IMR-90 (cell line): Measurements from ENCODE around the gene PHF3. TPM values are rescaled to one million over a fixed set of nuclear protein-coding genes. Genes with fewer than 3 reads are reported as not detected.

Source experiments
- ATAC-seq: fragments of 200-7000 bp; cut with Tn5 transposase; 2 replicates; pipeline ENCODE4 v1.9.1; 2020; ENCODE audit warnings: low read depth, mild to moderate bottlenecking, moderate library complexity
- BruUV-seq: library from RNA; stranded (reverse); fragments of 400-500 nt; replicated peaks from 2 replicates; lab custom pipeline; 2021; lab: Mats Ljungman, UMichigan
- CTCF ChIA-PET: fragments of 300-600 bp; formaldehyde crosslinking; extraction: SDS; loops from one replicate; lab custom pipeline; 2021; ENCODE audit warnings: antibody characterized with exemption; lab: Yijun Ruan, JAX
- POLR2A ChIA-PET: fragments of 300-600 bp; sonication (Branson Sonifier 250); formaldehyde crosslinking; loops from one replicate; lab custom pipeline; 2022; ENCODE audit warnings: antibody characterized with exemption; ENCODE audit not compliant: unreplicated experiment; lab: Charles Lee
- DNase-seq: peaks from one replicate; pipeline ENCODE4 v3.0.0; 2013
- H2AFZ ChIP-seq: replicated peaks from 2 replicates; pipeline ENCODE3; 2013; ENCODE audit warnings: low read length, mild to moderate bottlenecking; ENCODE audit not compliant: poor library complexity
- H2AK5ac ChIP-seq: 2 replicates; pipeline ENCODE4 v1.6.1; 2013; ENCODE audit warnings: low read depth, low read length, inconsistent platforms
- H2AK9ac ChIP-seq: replicated peaks from 2 replicates; pipeline ENCODE3; 2013; ENCODE audit warnings: mild to moderate bottlenecking, low read depth, low read length, moderate library complexity; ENCODE audit not compliant: poor library complexity
- H2BK120ac ChIP-seq: 2 replicates; pipeline ENCODE4 v1.6.1; 2013; ENCODE audit warnings: low read depth, low read length, inconsistent platforms
- H2BK15ac ChIP-seq: 3 replicates; pipeline ENCODE4 v1.6.1; 2013; ENCODE audit warnings: low read depth, low read length, inconsistent platforms
- H2BK20ac ChIP-seq: 2 replicates; pipeline ENCODE4 v1.6.1; 2013; ENCODE audit warnings: low read depth, mild to moderate bottlenecking, inconsistent platforms, low read length, moderate library complexity
- H2BK5ac ChIP-seq: 2 replicates; pipeline ENCODE4 v1.6.1; 2013; ENCODE audit warnings: mild to moderate bottlenecking, low read depth, low read length, inconsistent platforms; ENCODE audit not compliant: poor library complexity, severe bottlenecking
- H3K14ac ChIP-seq: replicated peaks from 2 replicates; pipeline ENCODE4 v1.6.1; 2013; ENCODE audit warnings: low read depth, low read length, inconsistent platforms
- H3K18ac ChIP-seq: 2 replicates; pipeline ENCODE4 v1.6.1; 2013; ENCODE audit warnings: low read depth, low read length, control low read depth
- H3K23ac ChIP-seq: 2 replicates; pipeline ENCODE4 v1.6.1; 2013; ENCODE audit warnings: low read depth, low read length, inconsistent platforms
- H3K27ac ChIP-seq: 2 replicates; pipeline ENCODE4 v1.5.1; 2013; ENCODE audit warnings: mild to moderate bottlenecking, control low read depth, low read length; ENCODE audit not compliant: insufficient read depth
- H3K27me3 ChIP-seq: 2 replicates; pipeline ENCODE4 v1.6.1; 2013; ENCODE audit warnings: low read length; ENCODE audit not compliant: control insufficient read depth, insufficient read depth
- H3K36me3 ChIP-seq: 2 replicates; pipeline ENCODE4 v1.6.1; 2013; ENCODE audit warnings: low read length, mixed read lengths; ENCODE audit not compliant: control insufficient read depth, insufficient read depth
- H3K4ac ChIP-seq: 2 replicates; pipeline ENCODE4 v1.6.1; 2013; ENCODE audit warnings: low read depth, low read length, inconsistent platforms
- H3K4me1 ChIP-seq: 2 replicates; pipeline ENCODE4 v1.6.1; 2013; ENCODE audit warnings: low read length, mixed read lengths; ENCODE audit not compliant: control insufficient read depth, insufficient read depth
- H3K4me2 ChIP-seq: 2 replicates; pipeline ENCODE4 v1.6.1; 2013; ENCODE audit warnings: low read depth, mild to moderate bottlenecking, control low read depth, low read length, moderate library complexity
- H3K4me3 ChIP-seq: 2 replicates; pipeline ENCODE4 v1.5.1; 2013; ENCODE audit warnings: low read depth, mild to moderate bottlenecking, control low read depth, low read length, moderate library complexity; ENCODE audit not compliant: insufficient read depth
- H3K56ac ChIP-seq: 2 replicates; pipeline ENCODE4 v1.6.1; 2013; ENCODE audit warnings: low read length, inconsistent platforms; ENCODE audit not compliant: insufficient read depth; ENCODE audit errors: extremely low read depth
- H3K79me1 ChIP-seq, 2 experiments: 2 replicates each; pipeline ENCODE4 v1.6.1; 2013; ENCODE audit warnings: low read length in 2 of 2, inconsistent platforms in 1 of 2, low read depth in 1 of 2
- H3K9ac ChIP-seq: 2 replicates; pipeline ENCODE4 v1.6.1; 2013; ENCODE audit warnings: low read depth, low read length, control low read depth
- H3K9me1 ChIP-seq: 2 replicates; pipeline ENCODE4 v1.6.1; 2013; ENCODE audit warnings: low read length, inconsistent platforms; ENCODE audit not compliant: insufficient read depth
- H3K9me3 ChIP-seq: 2 replicates; pipeline ENCODE4 v1.6.1; 2013; ENCODE audit warnings: low read length; ENCODE audit not compliant: control insufficient read depth, insufficient read depth
- H4K20me1 ChIP-seq: 2 replicates; pipeline ENCODE4 v1.6.1; 2013; ENCODE audit warnings: low read length, inconsistent platforms; ENCODE audit not compliant: insufficient read depth
- H4K5ac ChIP-seq: 2 replicates; pipeline ENCODE4 v1.6.1; 2013; ENCODE audit warnings: mild to moderate bottlenecking, low read depth, low read length, control low read depth
- H4K8ac ChIP-seq, 2 experiments: 2 replicates each; pipeline ENCODE4 v1.6.1; 2013; ENCODE audit warnings: low read depth in 2 of 2, low read length in 2 of 2, control low read depth in 1 of 2, inconsistent platforms in 1 of 2
- H4K91ac ChIP-seq: 2 replicates; pipeline ENCODE4 v1.6.1; 2013; ENCODE audit warnings: low read depth, low read length, inconsistent platforms; ENCODE audit not compliant: insufficient read depth
- BHLHE40 ChIP-seq: fragments of 150-350 bp; IDR thresholded peaks from 2 replicates; pipeline ENCODE4 v1.6.1; 2016; ENCODE audit warnings: mild to moderate bottlenecking, low read depth, low read length
- CEBPB ChIP-seq: IDR thresholded peaks from 2 replicates; pipeline ENCODE4 v1.6.1; 2012; ENCODE audit warnings: low read depth, low read length, improper control_type of control experiment
- ELK1 ChIP-seq: fragments of 150-350 bp; IDR thresholded peaks from 2 replicates; pipeline ENCODE4 v1.6.1; 2016; ENCODE audit warnings: low read depth, mild to moderate bottlenecking, low read length, moderate library complexity, borderline replicate concordance
- MAFK ChIP-seq: IDR thresholded peaks from 2 replicates; pipeline ENCODE4 v1.6.1; 2012; ENCODE audit warnings: low read depth, low read length, improper control_type of control experiment
- NFE2L2 ChIP-seq: fragments of 150-350 bp; IDR thresholded peaks from 2 replicates; pipeline ENCODE4 v1.6.1; 2016; ENCODE audit warnings: low read depth, mild to moderate bottlenecking, low read length
- POLR2A ChIP-seq: IDR thresholded peaks from 2 replicates; pipeline ENCODE4 v1.6.1; 2012; ENCODE audit warnings: mild to moderate bottlenecking, low read depth, low read length
- RCOR1 ChIP-seq: IDR thresholded peaks from 2 replicates; pipeline ENCODE4 v1.6.1; 2012; ENCODE audit warnings: mild to moderate bottlenecking, low read length, improper control_type of control experiment; ENCODE audit not compliant: insufficient replicate concordance
- RFX5 ChIP-seq: IDR thresholded peaks from 2 replicates; pipeline ENCODE4 v1.8.0; 2012; ENCODE audit warnings: low read depth, mild to moderate bottlenecking, low read length, moderate library complexity
- SMC3 ChIP-seq: fragments of 150-350 bp; IDR thresholded peaks from 2 replicates; pipeline ENCODE4 v1.6.1; 2016; ENCODE audit warnings: low read depth, mild to moderate bottlenecking, antibody characterized with exemption, low read length, moderate library complexity
- USF2 ChIP-seq: fragments of 150-350 bp; IDR thresholded peaks from 2 replicates; pipeline ENCODE4 v1.6.1; 2017; ENCODE audit warnings: mild to moderate bottlenecking, antibody characterized with exemption, low read length, low read depth
- WGBS, 2 experiments: methylation state at CpG; one replicate each; pipeline versions ENCODE4 v1.1.5 to v1.1.7; 2013; ENCODE audit warnings: missing lambda C conversion rate in 2 of 2; ENCODE audit not compliant: insufficient read length in 1 of 2; ENCODE audit errors: extremely low coverage in 2 of 2; 5-methylcytosine and 5-hydroxymethylcytosine counted together
- dilution Hi-C: fragments of 300-500 bp; cut with HindIII; formaldehyde crosslinking; loops from one replicate; pipeline ENCODE4 v1.14.3; 2018; ENCODE audit warnings: low sequenced_read_pairs; ENCODE audit not compliant: unreplicated experiment
- in situ Hi-C: fragments of 300-500 bp; cut with MboI; formaldehyde crosslinking; loops from 3 replicates; pipeline ENCODE4 v1.14.3; 2019; ENCODE audit warnings: low sequenced_read_pairs, inconsistent platforms, mixed read lengths
- intact Hi-C: fragments of 100-400 bp; cut with micrococcal nuclease; formaldehyde crosslinking; loops from 2 replicates; pipeline ENCODE4 v1.10.0; 2022
- polyA plus RNA-seq, 3 experiments: library from polyadenylated mRNA; depleted of rRNA; stranded (reverse); fragments of >200 nt; gene quantifications; 2 replicates each; pipeline ENCODE4 v1.2.3, GENCODE V29; 2012; ENCODE audit warnings: low replicate concordance in 1 of 3
- total RNA-seq: library from RNA; depleted of rRNA; stranded (reverse); fragments of >200 nt; gene quantifications from 2 replicates; pipeline ENCODE4 v1.2.3, GENCODE V29; 2012
- TF ChIP-seq, protein P1 (sequence below): conservative IDR thresholded peaks from 2 replicates; pipeline ENCODE4 v1.5.1; 2012; ENCODE audit warnings: mild to moderate bottlenecking, low read depth, low read length, improper control_type of control experiment

The PHF3 gene
- total and polyA plus RNA-seq, 2 of the 4 experiments (the other 2 are of a cell fraction): 5.6 to 27.8 TPM

GRCh38 chr6:63675138-63675537, 39.5 kb downstream of the PHF3 start:
- TF ChIP-seq RFX5 (no peak), ELK1 (no peak), CEBPB (no peak), RCOR1 (no peak), BHLHE40 (no peak), NFE2L2 (no peak), MAFK (no peak), USF2 (no peak), POLR2A (no peak), SMC3 (no peak)
- TF ChIP-seq, protein P1, sequence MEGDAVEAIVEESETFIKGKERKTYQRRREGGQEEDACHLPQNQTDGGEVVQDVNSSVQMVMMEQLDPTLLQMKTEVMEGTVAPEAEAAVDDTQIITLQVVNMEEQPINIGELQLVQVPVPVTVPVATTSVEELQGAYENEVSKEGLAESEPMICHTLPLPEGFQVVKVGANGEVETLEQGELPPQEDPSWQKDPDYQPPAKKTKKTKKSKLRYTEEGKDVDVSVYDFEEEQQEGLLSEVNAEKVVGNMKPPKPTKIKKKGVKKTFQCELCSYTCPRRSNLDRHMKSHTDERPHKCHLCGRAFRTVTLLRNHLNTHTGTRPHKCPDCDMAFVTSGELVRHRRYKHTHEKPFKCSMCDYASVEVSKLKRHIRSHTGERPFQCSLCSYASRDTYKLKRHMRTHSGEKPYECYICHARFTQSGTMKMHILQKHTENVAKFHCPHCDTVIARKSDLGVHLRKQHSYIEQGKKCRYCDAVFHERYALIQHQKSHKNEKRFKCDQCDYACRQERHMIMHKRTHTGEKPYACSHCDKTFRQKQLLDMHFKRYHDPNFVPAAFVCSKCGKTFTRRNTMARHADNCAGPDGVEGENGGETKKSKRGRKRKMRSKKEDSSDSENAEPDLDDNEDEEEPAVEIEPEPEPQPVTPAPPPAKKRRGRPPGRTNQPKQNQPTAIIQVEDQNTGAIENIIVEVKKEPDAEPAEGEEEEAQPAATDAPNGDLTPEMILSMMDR: no peak

More at GRCh38 chr6:63675138-63675537, 39.5 kb downstream of the PHF3 start:
- H3K18ac ChIP-seq: no peak overlapping the region
- no peak for ATAC-seq
- no peak overlapping the region for H3K9ac ChIP-seq
- H4K91ac ChIP-seq: no peak overlapping the region
- no peaks in the 10 kb centered on the region for H3K27me3 ChIP-seq
- H4K20me1 ChIP-seq: peaks cover 32% of the 10 kb centered on the region
- no peak overlapping the region for H3K4me2 ChIP-seq
- no peak overlapping the region for H2BK120ac ChIP-seq
- peaks cover 2% of the 10 kb centered on the region; the same call in 1 of the 2 replicates for H3K9me1 ChIP-seq
- H2AK5ac ChIP-seq: no peak overlapping the region
- H3K4me1 ChIP-seq: peaks cover 3% of the 10 kb centered on the region; the same call in 1 of the 2 replicates
- H2AFZ ChIP-seq: no peak overlapping the region
- DNase-seq: no peak
- no peak overlapping the region for H4K8ac ChIP-seq
- H2AK9ac ChIP-seq: no peak overlapping the region
- H2BK20ac ChIP-seq: no peak overlapping the region
- BruUV-seq: no TSS peak
- H3K27ac ChIP-seq: no peak overlapping the region
- H3K4ac ChIP-seq: no peak overlapping the region
- intact Hi-C loops: no loop called here
- H3K9me3 ChIP-seq: no peaks in the 10 kb centered on the region
- no peak overlapping the region for H3K23ac ChIP-seq
- CTCF ChIA-PET: no interaction called here
- no peak overlapping the region for H3K4me3 ChIP-seq
- peaks cover 22 to 58% of the 10 kb centered on the region in 2 experiments for H3K79me1 ChIP-seq
- dilution Hi-C loops: no loop called here
- no peak overlapping the region for H4K5ac ChIP-seq
- H2BK5ac ChIP-seq: no peak overlapping the region
- in situ Hi-C loops: no loop called here
- H3K36me3 ChIP-seq: no peaks in the 10 kb centered on the region
- no CpG with 5 or more reads among the region's 1 CpG for WGBS, 2 experiments
- H3K14ac ChIP-seq: no peak overlapping the region
- POLR2A ChIA-PET: no interaction called here
- H3K56ac ChIP-seq: no peak overlapping the region
- H2BK15ac ChIP-seq: no peak overlapping the region
